MCF 10A (cell line): ENCODE data around the gene TEX2. TPM values are rescaled to one million over a fixed set of nuclear protein-coding genes. Genes with fewer than 3 reads are reported as not detected.

Source experiments
- BruUV-seq: library from RNA; stranded (reverse); fragments of 400-500 nt; replicated peaks from 2 replicates; lab custom pipeline; 2021; lab: Mats Ljungman, UMichigan
- CTCF ChIA-PET: fragments of 300-600 bp; sonication (Branson Sonifier 250); formaldehyde crosslinking; extraction: SDS; loops from one replicate; lab custom pipeline; 2021; ENCODE audit warnings: antibody characterized with exemption, inconsistent platforms; lab: Yijun Ruan, JAX
- POLR2A ChIA-PET: fragments of 300-600, 350-650 bp; sonication (Branson Sonifier 250); formaldehyde crosslinking; extraction: SDS; loops from one replicate; lab custom pipeline; 2020; ENCODE audit warnings: antibody characterized with exemption, inconsistent platforms; lab: Yijun Ruan, JAX
- DNase-seq: peaks from one replicate; pipeline ENCODE4 v3.0.0-alpha.2; 2018; ENCODE audit not compliant: unreplicated experiment
- H3K27ac Mint-ChIP-seq: one replicate; pipeline ENCODE4 v1.8.0; 2022; ENCODE audit warnings: mild to moderate bottlenecking, low read depth, mixed read lengths; ENCODE audit not compliant: unreplicated experiment
- H3K27me3 Mint-ChIP-seq: one replicate; pipeline ENCODE4 v1.8.0; 2022; ENCODE audit warnings: mixed read lengths; ENCODE audit not compliant: insufficient read depth, unreplicated experiment
- H3K36me3 Mint-ChIP-seq: one replicate; pipeline ENCODE4 v1.8.0; 2022; ENCODE audit warnings: mild to moderate bottlenecking, moderate library complexity, mixed read lengths; ENCODE audit not compliant: insufficient read depth, unreplicated experiment
- H3K4me1 Mint-ChIP-seq: one replicate; pipeline ENCODE4 v1.8.0; 2022; ENCODE audit warnings: mixed read lengths; ENCODE audit not compliant: insufficient read depth, unreplicated experiment
- H3K4me3 Mint-ChIP-seq: one replicate; pipeline ENCODE4 v1.8.0; 2022; ENCODE audit warnings: mild to moderate bottlenecking, moderate library complexity, mixed read lengths; ENCODE audit not compliant: unreplicated experiment
- H3K9me3 Mint-ChIP-seq: one replicate; pipeline ENCODE4 v1.8.0; 2022; ENCODE audit warnings: mixed read lengths; ENCODE audit not compliant: unreplicated experiment
- intact Hi-C: fragments of 100-400 bp; cut with micrococcal nuclease; formaldehyde crosslinking; loops from 2 replicates; pipeline ENCODE4 v1.14.1; 2022
- total RNA-seq: library from RNA; stranded (reverse); gene quantifications from 2 replicates; pipeline ENCODE4 v1.2.3, GENCODE V29; 2022
- TF ChIP-seq, protein P1 (sequence below): fragments of 200-600 bp; IDR thresholded peaks from one replicate; pipeline ENCODE4 v1.8.0; 2022; ENCODE audit warnings: antibody characterized with exemption, mild to moderate bottlenecking; ENCODE audit not compliant: unreplicated experiment

TEX2 gene
- total RNA-seq, 1 experiment from 2014 or later = 42.2 TPM

DNA sequence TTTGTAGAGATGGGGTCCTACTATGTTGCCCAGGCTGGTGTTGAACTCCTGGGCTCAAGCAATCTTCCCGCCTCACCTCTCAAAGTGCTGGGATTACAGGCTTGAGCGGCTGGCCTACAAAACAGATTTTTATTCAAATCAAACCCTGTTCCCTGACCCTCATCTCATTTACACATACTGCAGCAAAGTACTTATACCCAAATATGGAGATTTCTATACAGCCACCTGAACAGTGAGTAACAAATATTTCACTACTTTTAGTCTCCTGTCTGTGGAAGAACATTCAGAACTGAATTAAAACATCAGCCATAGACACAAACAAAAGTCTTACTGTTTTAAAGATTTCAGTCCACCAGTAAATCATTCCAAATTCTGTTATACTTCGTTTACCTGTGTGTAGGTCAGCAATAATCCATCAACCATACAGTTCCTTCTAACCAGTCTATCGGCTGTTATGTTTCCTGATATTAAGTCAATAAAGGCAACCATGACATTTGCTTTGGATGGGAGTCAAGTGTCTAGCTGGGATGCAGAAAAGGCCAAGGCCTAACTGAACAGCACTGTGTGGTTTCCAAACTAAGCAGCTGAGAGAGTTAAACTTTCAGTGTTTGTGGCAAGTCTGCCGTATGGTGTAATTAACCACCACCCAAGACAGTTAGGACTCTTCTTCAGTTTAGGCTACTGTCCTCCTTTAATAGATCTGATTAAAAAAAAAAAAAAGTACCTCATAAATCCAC is 155.4 kb downstream of the TEX2 start:
- no peak for DNase-seq
- TF ChIP-seq, protein P1, sequence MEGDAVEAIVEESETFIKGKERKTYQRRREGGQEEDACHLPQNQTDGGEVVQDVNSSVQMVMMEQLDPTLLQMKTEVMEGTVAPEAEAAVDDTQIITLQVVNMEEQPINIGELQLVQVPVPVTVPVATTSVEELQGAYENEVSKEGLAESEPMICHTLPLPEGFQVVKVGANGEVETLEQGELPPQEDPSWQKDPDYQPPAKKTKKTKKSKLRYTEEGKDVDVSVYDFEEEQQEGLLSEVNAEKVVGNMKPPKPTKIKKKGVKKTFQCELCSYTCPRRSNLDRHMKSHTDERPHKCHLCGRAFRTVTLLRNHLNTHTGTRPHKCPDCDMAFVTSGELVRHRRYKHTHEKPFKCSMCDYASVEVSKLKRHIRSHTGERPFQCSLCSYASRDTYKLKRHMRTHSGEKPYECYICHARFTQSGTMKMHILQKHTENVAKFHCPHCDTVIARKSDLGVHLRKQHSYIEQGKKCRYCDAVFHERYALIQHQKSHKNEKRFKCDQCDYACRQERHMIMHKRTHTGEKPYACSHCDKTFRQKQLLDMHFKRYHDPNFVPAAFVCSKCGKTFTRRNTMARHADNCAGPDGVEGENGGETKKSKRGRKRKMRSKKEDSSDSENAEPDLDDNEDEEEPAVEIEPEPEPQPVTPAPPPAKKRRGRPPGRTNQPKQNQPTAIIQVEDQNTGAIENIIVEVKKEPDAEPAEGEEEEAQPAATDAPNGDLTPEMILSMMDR = no peak
- CTCF ChIA-PET = interaction anchor here (0.5 kb wide), 1 partner anchor 1403 kb away, joined by 3 read pairs; no protein-coding TSS in a partner anchor
- peaks cover 15% of the 10 kb centered on the region for H3K36me3 Mint-ChIP-seq
- H3K4me1 Mint-ChIP-seq = peaks cover 30% of the 10 kb centered on the region
- intact Hi-C loops = no loop called here
- no peaks in the 10 kb centered on the region for H3K9me3 Mint-ChIP-seq
- no peak overlapping the region for H3K4me3 Mint-ChIP-seq
- POLR2A ChIA-PET = interaction anchor here (8.9 kb wide), 1 partner anchor 11 kb away, joined by 111 read pairs; no protein-coding TSS in a partner anchor
- H3K27me3 Mint-ChIP-seq = no peaks in the 10 kb centered on the region
- no TSS peak for BruUV-seq
- no peak overlapping the region for H3K27ac Mint-ChIP-seq

- POLR2A ChIA-PET = interaction anchor here (0.6 to 1.6 kb wide), 5 partner anchors 9 to 32 kb away, joined by 3 to 17 read pairs (median 3); no protein-coding TSS in a partner anchor
Measured at GRCh38 chr17:64106918-64107317, 156.1 kb downstream of the TEX2 start.

GRCh38 chr17:64103391-64104364 is 159.4 kb downstream of the TEX2 start:
- Mint-ChIP-seq H3K27ac (peak overlapping the region; percentile 49), H3K36me3 (peaks cover 6% of the 10 kb centered on the region), H3K9me3 (no peaks in the 10 kb centered on the region), H3K4me3 (no peak overlapping the region), H3K27me3 (no peaks in the 10 kb centered on the region), H3K4me1 (peaks cover 12% of the 10 kb centered on the region)
- TF ChIP-seq, protein P1 = no peak
- ChIA-PET CTCF (interaction anchor here (0.7 kb wide), 2 partner anchors 24 to 49 kb away, joined by 3 read pairs; no protein-coding TSS in a partner anchor), POLR2A (interaction anchor here (0.6 to 4.1 kb wide), 4 partner anchors 11 to 29 kb away, joined by 3 to 39 read pairs (median 3); no protein-coding TSS in a partner anchor)
- BruUV-seq = no TSS peak
- intact Hi-C loops = no loop called here
- peak; percentile 73 for DNase-seq

More at GRCh38 chr17:64106918-64107317, 156.1 kb downstream of the TEX2 start:
- Mint-ChIP-seq H3K4me1 (peaks cover 27% of the 10 kb centered on the region), H3K27me3 (no peaks in the 10 kb centered on the region), H3K9me3 (no peaks in the 10 kb centered on the region), H3K36me3 (peaks cover 13% of the 10 kb centered on the region), H3K4me3 (no peak overlapping the region), H3K27ac (peak overlapping the region; percentile 62)
- intact Hi-C loops = no loop called here
- no TSS peak for BruUV-seq
- TF ChIP-seq, protein P1 = no peak
- CTCF ChIA-PET = interaction anchor here (1.2 kb wide), 1 partner anchor 8 kb away, joined by 3 read pairs; no protein-coding TSS in a partner anchor
- no peak for DNase-seq
